Measurements from ENCODE around the gene DNAH3. TPM values are rescaled to one million over a fixed set of nuclear protein-coding genes. Genes with fewer than 3 reads are reported as not detected.
"Not testable (repeated sequence)": the region's sequence is repeated elsewhere in the genome, so short reads cannot be mapped to it uniquely, and the experiment has no call there.

DNAH3 gene
- total RNA-seq, 2 donors from 2014 or later = 0.03 TPM; not detected in 1

- Mint-ChIP-seq H3K9me3 (no peaks in the 10 kb centered on the region), H3K27me3 (no peaks in the 10 kb centered on the region), H3K27ac (peak overlapping the region in 1 of 2 donors; percentile 18), H3K4me3 (no peak overlapping the region), H3K4me1 (ENCODE audit: low read depth in 2 of 2) (no peaks in the 10 kb centered on the region), H3K36me3 (no peaks in the 10 kb centered on the region)
- ATAC-seq = no peak
- DNase-seq (ENCODE audit: low spot score) = no peak
Measured at GRCh38 chr16:20957153-20957552, 193.5 kb downstream of the DNAH3 start.

GRCh38 chr16:20956319-20956718 lies 194.3 kb downstream of the DNAH3 start:
- no peaks in the 10 kb centered on the region for H3K4me1 Mint-ChIP-seq (ENCODE audit: low read depth in 2 of 2)
- H3K4me3 Mint-ChIP-seq = no peak overlapping the region
- H3K36me3 Mint-ChIP-seq = no peaks in the 10 kb centered on the region
- H3K27me3 Mint-ChIP-seq = peaks cover 0 to 1% of the 10 kb centered on the region in 2 donors
- DNase-seq (ENCODE audit: low spot score) (no peak), ATAC-seq (no peak)
- H3K27ac Mint-ChIP-seq = no peak overlapping the region
- H3K9me3 Mint-ChIP-seq = no peaks in the 10 kb centered on the region

GRCh38 chr16:20954574-20954973 lies 196.1 kb downstream of the DNAH3 start:
- H3K27me3 Mint-ChIP-seq = peaks cover 0 to 5% of the 10 kb centered on the region in 2 donors
- ATAC-seq = no peak
- H3K27ac Mint-ChIP-seq = no peak overlapping the region
- no peaks in the 10 kb centered on the region for H3K4me1 Mint-ChIP-seq (ENCODE audit: low read depth in 2 of 2)
- no peak overlapping the region for H3K4me3 Mint-ChIP-seq
- no peaks in the 10 kb centered on the region for H3K9me3 Mint-ChIP-seq
- no peaks in the 10 kb centered on the region for H3K36me3 Mint-ChIP-seq
- DNase-seq (ENCODE audit: low spot score) = no peak

- H3K27ac Mint-ChIP-seq = no peak overlapping the region
- ATAC-seq (no peak), DNase-seq (ENCODE audit: low spot score) (no peak)
- no peaks in the 10 kb centered on the region for H3K36me3 Mint-ChIP-seq
- H3K4me1 Mint-ChIP-seq (ENCODE audit: low read depth in 2 of 2) = no peaks in the 10 kb centered on the region
- H3K27me3 Mint-ChIP-seq = peaks cover 0 to 5% of the 10 kb centered on the region in 2 donors
- no peak overlapping the region for H3K4me3 Mint-ChIP-seq
- H3K9me3 Mint-ChIP-seq = no peaks in the 10 kb centered on the region
Measured at GRCh38 chr16:20952139-20952920, 198.3 kb downstream of the DNAH3 start.

GRCh38 chr16:20950294-20950693 lies 200.4 kb downstream of the DNAH3 start:
- Mint-ChIP-seq H3K4me3 (no peak overlapping the region), H3K27ac (no peak overlapping the region), H3K4me1 (ENCODE audit: low read depth in 2 of 2) (peaks cover 5 to 9% of the 10 kb centered on the region in 2 donors), H3K27me3 (peaks cover 0 to 5% of the 10 kb centered on the region in 2 donors), H3K36me3 (no peaks in the 10 kb centered on the region), H3K9me3 (no peaks in the 10 kb centered on the region)
- DNase-seq (ENCODE audit: low spot score) (no peak), ATAC-seq (no peak)

GRCh38 chr16:20949660-20950059 lies 201.0 kb downstream of the DNAH3 start:
- peaks cover 0 to 5% of the 10 kb centered on the region in 2 donors for H3K27me3 Mint-ChIP-seq
- no peak for ATAC-seq
- H3K36me3 Mint-ChIP-seq = no peaks in the 10 kb centered on the region
- H3K4me3 Mint-ChIP-seq = no peak overlapping the region
- no peaks in the 10 kb centered on the region for H3K9me3 Mint-ChIP-seq
- no peak overlapping the region for H3K27ac Mint-ChIP-seq
- DNase-seq (ENCODE audit: low spot score) = no peak
- peaks cover 9 to 15% of the 10 kb centered on the region in 2 donors for H3K4me1 Mint-ChIP-seq (ENCODE audit: low read depth in 2 of 2)

- ATAC-seq = no peak
- H3K4me1 Mint-ChIP-seq (ENCODE audit: low read depth in 2 of 2) = peaks cover 16 to 27% of the 10 kb centered on the region in 2 donors
- H3K4me3 Mint-ChIP-seq = no peak overlapping the region
- no peaks in the 10 kb centered on the region for H3K9me3 Mint-ChIP-seq
- DNase-seq (ENCODE audit: low spot score) = no peak
- no peaks in the 10 kb centered on the region for H3K36me3 Mint-ChIP-seq
- H3K27me3 Mint-ChIP-seq = peaks cover 0 to 5% of the 10 kb centered on the region in 2 donors
- H3K27ac Mint-ChIP-seq = no peak overlapping the region
Measured at GRCh38 chr16:20948444-20948843, 202.2 kb downstream of the DNAH3 start.

- no peak for DNase-seq (ENCODE audit: low spot score)
- H3K27ac Mint-ChIP-seq = peak overlapping the region; percentile 38 to 84
- ATAC-seq = no peak
- no peaks in the 10 kb centered on the region for H3K36me3 Mint-ChIP-seq
- H3K4me3 Mint-ChIP-seq = no peak overlapping the region
- H3K4me1 Mint-ChIP-seq (ENCODE audit: low read depth in 2 of 2) = peaks cover 23 to 35% of the 10 kb centered on the region in 2 donors
- H3K27me3 Mint-ChIP-seq = peaks cover 0 to 2% of the 10 kb centered on the region in 2 donors
- H3K9me3 Mint-ChIP-seq = no peaks in the 10 kb centered on the region
Measured at GRCh38 chr16:20946015-20946629, 204.5 kb downstream of the DNAH3 start.

- H3K27me3 Mint-ChIP-seq; H3K36me3 Mint-ChIP-seq; H3K9me3 Mint-ChIP-seq; ATAC-seq; H3K4me3 Mint-ChIP-seq; DNase-seq (ENCODE audit: low spot score): not testable (repeated sequence)
- Mint-ChIP-seq H3K4me1 (ENCODE audit: low read depth in 2 of 2) (peaks cover 26 to 39% of the 10 kb centered on the region in 2 donors), H3K27ac (peak overlapping the region; percentile 38 to 84)
Measured at GRCh38 chr16:20945575-20945875, 205.1 kb downstream of the DNAH3 start.

GRCh38 chr16:20944861-20945574 lies 205.6 kb downstream of the DNAH3 start:
- peaks cover 28 to 43% of the 10 kb centered on the region in 2 donors for H3K4me1 Mint-ChIP-seq (ENCODE audit: low read depth in 2 of 2)
- no peak overlapping the region for H3K4me3 Mint-ChIP-seq
- no peak for DNase-seq (ENCODE audit: low spot score)

GRCh38 chr16:20942256-20942655 lies 208.4 kb downstream of the DNAH3 start:
- no peaks in the 10 kb centered on the region for H3K27me3 Mint-ChIP-seq
- no peaks in the 10 kb centered on the region for H3K36me3 Mint-ChIP-seq
- H3K4me3 Mint-ChIP-seq = no peak overlapping the region
- H3K9me3 Mint-ChIP-seq = no peaks in the 10 kb centered on the region
- H3K4me1 Mint-ChIP-seq (ENCODE audit: low read depth in 2 of 2) = peaks cover 39 to 55% of the 10 kb centered on the region in 2 donors
- H3K27ac Mint-ChIP-seq = no peak overlapping the region
- no peak for ATAC-seq
- DNase-seq (ENCODE audit: low spot score) = no peak

More at GRCh38 chr16:20944861-20945574, 205.6 kb downstream of the DNAH3 start:
- peak; percentile 75 to 83 for ATAC-seq
- Mint-ChIP-seq H3K9me3 (no peaks in the 10 kb centered on the region), H3K27me3 (no peaks in the 10 kb centered on the region), H3K36me3 (no peaks in the 10 kb centered on the region), H3K27ac (peak overlapping the region; percentile 38 to 84)

GRCh38 chr16:20941636-20941926 lies 209.1 kb downstream of the DNAH3 start:
- DNase-seq (ENCODE audit: low spot score) = no peak
- peaks cover 39 to 61% of the 10 kb centered on the region in 2 donors for H3K4me1 Mint-ChIP-seq (ENCODE audit: low read depth in 2 of 2)
- no peaks in the 10 kb centered on the region for H3K9me3 Mint-ChIP-seq
- H3K4me3 Mint-ChIP-seq = no peak overlapping the region
- H3K27me3 Mint-ChIP-seq = no peaks in the 10 kb centered on the region
- no peak for ATAC-seq
- peak overlapping the region; percentile 11 to 21 for H3K27ac Mint-ChIP-seq
- no peaks in the 10 kb centered on the region for H3K36me3 Mint-ChIP-seq

- ATAC-seq = peak; percentile 34 to 37
- Mint-ChIP-seq H3K27ac (peak overlapping the region; percentile 11 to 21), H3K27me3 (no peaks in the 10 kb centered on the region), H3K36me3 (no peaks in the 10 kb centered on the region), H3K9me3 (no peaks in the 10 kb centered on the region), H3K4me3 (peak overlapping the region; percentile 1), H3K4me1 (ENCODE audit: low read depth in 2 of 2) (peaks cover 39 to 60% of the 10 kb centered on the region in 2 donors)
- no peak for DNase-seq (ENCODE audit: low spot score)
Measured at GRCh38 chr16:20940871-20941635, 209.6 kb downstream of the DNAH3 start.
